ENCODE measurements around the gene SCP2.

Gene SCP2

GRCh38 chr1:52927212-52928014 is at the start of gene SCP2:
SCP2 (plus strand) TSS chr1:52927276; CDS start chr1:52927397, 121 bp downstream.
- H3K9me3 ChIP-seq (ENCODE audit: low read length), result no peaks in the 10 kb centered on the region

GRCh38 chr1:52877554-52877953 is 49.5 kb upstream of the SCP2 start:
- Histone ChIP-seq H3K27me3 (ENCODE audit: control insufficient read depth in 1 of 2, insufficient read depth in 2 of 2, low read length in 2 of 2) (no peaks in the 10 kb centered on the region), H3K36me3 (ENCODE audit: insufficient read depth, low read length) (no peaks in the 10 kb centered on the region), H3K9ac (ENCODE audit: low read length) (no peak overlapping the region), H3K27ac (ENCODE audit: low read depth, low read length) (no peak overlapping the region), H3K9me3 (ENCODE audit: low read length) (no peaks in the 10 kb centered on the region), H3K4me1 (ENCODE audit: insufficient read depth, low read length) (no peaks in the 10 kb centered on the region), H3K4me3 (ENCODE audit: low read depth in 1 of 2, low read length in 2 of 2) (no peak overlapping the region)

More at GRCh38 chr1:52927212-52928014, at the start of gene SCP2:
- Histone ChIP-seq H3K4me3 (ENCODE audit: low read depth in 1 of 2, low read length in 2 of 2) (peak within 1 kb of the TSS; percentile 34 to 92), H3K27ac (ENCODE audit: low read depth, low read length) (peak within 1 kb of the TSS; percentile 85), H3K36me3 (ENCODE audit: insufficient read depth, low read length) (no peaks in the 10 kb centered on the region), H3K4me1 (ENCODE audit: insufficient read depth, low read length) (peaks cover 19% of the 10 kb centered on the region), H3K9ac (ENCODE audit: low read length) (peak within 1 kb of the TSS; percentile 89), H3K27me3 (ENCODE audit: control insufficient read depth in 1 of 2, insufficient read depth in 2 of 2, low read length in 2 of 2) (no peaks in the 10 kb centered on the region)

- H3K9ac ChIP-seq (ENCODE audit: low read length), result no peak overlapping the region
- no peak overlapping the region for H3K27ac ChIP-seq (ENCODE audit: low read depth, low read length)
- H3K27me3 ChIP-seq (ENCODE audit: control insufficient read depth in 1 of 2, insufficient read depth in 2 of 2, low read length in 2 of 2), result no peaks in the 10 kb centered on the region
- no peaks in the 10 kb centered on the region for H3K36me3 ChIP-seq (ENCODE audit: insufficient read depth, low read length)
- no peaks in the 10 kb centered on the region for H3K4me1 ChIP-seq (ENCODE audit: insufficient read depth, low read length)
- H3K4me3 ChIP-seq (ENCODE audit: low read depth in 1 of 2, low read length in 2 of 2), result no peak overlapping the region
- no peaks in the 10 kb centered on the region for H3K9me3 ChIP-seq (ENCODE audit: low read length)
Measured at GRCh38 chr1:52880206-52880605, 46.9 kb upstream of the SCP2 start.

- Histone ChIP-seq H3K9me3 (ENCODE audit: low read length) (no peaks in the 10 kb centered on the region), H3K36me3 (ENCODE audit: insufficient read depth, low read length) (no peaks in the 10 kb centered on the region), H3K4me3 (ENCODE audit: low read depth in 1 of 2, low read length in 2 of 2) (no peak overlapping the region), H3K27me3 (ENCODE audit: control insufficient read depth in 1 of 2, insufficient read depth in 2 of 2, low read length in 2 of 2) (no peaks in the 10 kb centered on the region), H3K4me1 (ENCODE audit: insufficient read depth, low read length) (no peaks in the 10 kb centered on the region), H3K27ac (ENCODE audit: low read depth, low read length) (no peak overlapping the region), H3K9ac (ENCODE audit: low read length) (no peak overlapping the region)
Measured at GRCh38 chr1:52887483-52887882, 39.6 kb upstream of the SCP2 start.

GRCh38 chr1:52892424-52893215 is 34.5 kb upstream of the SCP2 start:
- H3K4me1 ChIP-seq (ENCODE audit: insufficient read depth, low read length), result no peaks in the 10 kb centered on the region
- no peak overlapping the region for H3K9ac ChIP-seq (ENCODE audit: low read length)
- H3K9me3 ChIP-seq (ENCODE audit: low read length), result no peaks in the 10 kb centered on the region
- H3K27me3 ChIP-seq (ENCODE audit: control insufficient read depth in 1 of 2, insufficient read depth in 2 of 2, low read length in 2 of 2), result no peaks in the 10 kb centered on the region
- H3K36me3 ChIP-seq (ENCODE audit: insufficient read depth, low read length), result peaks cover 14% of the 10 kb centered on the region
- no peak overlapping the region for H3K27ac ChIP-seq (ENCODE audit: low read depth, low read length)
- no peak overlapping the region for H3K4me3 ChIP-seq (ENCODE audit: low read depth in 1 of 2, low read length in 2 of 2)

- H3K4me1 ChIP-seq (ENCODE audit: insufficient read depth, low read length), result no peaks in the 10 kb centered on the region
- no peak overlapping the region for H3K4me3 ChIP-seq (ENCODE audit: low read depth in 1 of 2, low read length in 2 of 2)
- no peak overlapping the region for H3K27ac ChIP-seq (ENCODE audit: low read depth, low read length)
- H3K36me3 ChIP-seq (ENCODE audit: insufficient read depth, low read length), result peaks cover 14% of the 10 kb centered on the region
- H3K9ac ChIP-seq (ENCODE audit: low read length), result no peak overlapping the region
- H3K9me3 ChIP-seq (ENCODE audit: low read length), result no peaks in the 10 kb centered on the region
- no peaks in the 10 kb centered on the region for H3K27me3 ChIP-seq (ENCODE audit: control insufficient read depth in 1 of 2, insufficient read depth in 2 of 2, low read length in 2 of 2)
Measured at GRCh38 chr1:52899445-52899894, 27.6 kb upstream of the SCP2 start.

GRCh38 chr1:52900402-52900801 is 26.7 kb upstream of the SCP2 start:
- Histone ChIP-seq H3K4me3 (ENCODE audit: low read depth in 1 of 2, low read length in 2 of 2) (no peak overlapping the region), H3K27me3 (ENCODE audit: control insufficient read depth in 1 of 2, insufficient read depth in 2 of 2, low read length in 2 of 2) (no peaks in the 10 kb centered on the region), H3K9ac (ENCODE audit: low read length) (no peak overlapping the region), H3K36me3 (ENCODE audit: insufficient read depth, low read length) (peaks cover 6% of the 10 kb centered on the region), H3K27ac (ENCODE audit: low read depth, low read length) (no peak overlapping the region), H3K9me3 (ENCODE audit: low read length) (no peaks in the 10 kb centered on the region), H3K4me1 (ENCODE audit: insufficient read depth, low read length) (no peaks in the 10 kb centered on the region)

- H3K27me3 ChIP-seq (ENCODE audit: control insufficient read depth in 1 of 2, insufficient read depth in 2 of 2, low read length in 2 of 2), result no peaks in the 10 kb centered on the region
- no peak overlapping the region for H3K27ac ChIP-seq (ENCODE audit: low read depth, low read length)
- no peaks in the 10 kb centered on the region for H3K4me1 ChIP-seq (ENCODE audit: insufficient read depth, low read length)
- no peak overlapping the region for H3K9ac ChIP-seq (ENCODE audit: low read length)
- no peak overlapping the region for H3K4me3 ChIP-seq (ENCODE audit: low read depth in 1 of 2, low read length in 2 of 2)
- peaks cover 5% of the 10 kb centered on the region for H3K36me3 ChIP-seq (ENCODE audit: insufficient read depth, low read length)
- H3K9me3 ChIP-seq (ENCODE audit: low read length), result no peaks in the 10 kb centered on the region
Measured at GRCh38 chr1:52901384-52901783, 25.7 kb upstream of the SCP2 start.

GRCh38 chr1:52904208-52904926 is 22.7 kb upstream of the SCP2 start:
- H3K4me3 ChIP-seq (ENCODE audit: low read depth in 1 of 2, low read length in 2 of 2), result no peak overlapping the region
- peaks cover 4% of the 10 kb centered on the region for H3K36me3 ChIP-seq (ENCODE audit: insufficient read depth, low read length)
- H3K9me3 ChIP-seq (ENCODE audit: low read length), result no peaks in the 10 kb centered on the region
- H3K27ac ChIP-seq (ENCODE audit: low read depth, low read length), result no peak overlapping the region
- H3K27me3 ChIP-seq (ENCODE audit: control insufficient read depth in 1 of 2, insufficient read depth in 2 of 2, low read length in 2 of 2), result no peaks in the 10 kb centered on the region
- no peaks in the 10 kb centered on the region for H3K4me1 ChIP-seq (ENCODE audit: insufficient read depth, low read length)
- H3K9ac ChIP-seq (ENCODE audit: low read length), result no peak overlapping the region

GRCh38 chr1:52904927-52905698 is 22.0 kb upstream of the SCP2 start:
- Histone ChIP-seq H3K27ac (ENCODE audit: low read depth, low read length) (no peak overlapping the region), H3K4me1 (ENCODE audit: insufficient read depth, low read length) (no peaks in the 10 kb centered on the region), H3K9ac (ENCODE audit: low read length) (no peak overlapping the region), H3K36me3 (ENCODE audit: insufficient read depth, low read length) (peaks cover 4% of the 10 kb centered on the region), H3K4me3 (ENCODE audit: low read depth in 1 of 2, low read length in 2 of 2) (no peak overlapping the region), H3K9me3 (ENCODE audit: low read length) (no peaks in the 10 kb centered on the region), H3K27me3 (ENCODE audit: control insufficient read depth in 1 of 2, insufficient read depth in 2 of 2, low read length in 2 of 2) (no peaks in the 10 kb centered on the region)
